HG03196 (cell line): ENCODE results near the gene SCFD2.

Experiments used
- ATAC-seq: cut with Tn5 transposase; IDR thresholded peaks from one replicate; pipeline ENCODE4 v1.9.1; 2021; ENCODE audit not compliant: unreplicated experiment

Gene SCFD2

DNA sequence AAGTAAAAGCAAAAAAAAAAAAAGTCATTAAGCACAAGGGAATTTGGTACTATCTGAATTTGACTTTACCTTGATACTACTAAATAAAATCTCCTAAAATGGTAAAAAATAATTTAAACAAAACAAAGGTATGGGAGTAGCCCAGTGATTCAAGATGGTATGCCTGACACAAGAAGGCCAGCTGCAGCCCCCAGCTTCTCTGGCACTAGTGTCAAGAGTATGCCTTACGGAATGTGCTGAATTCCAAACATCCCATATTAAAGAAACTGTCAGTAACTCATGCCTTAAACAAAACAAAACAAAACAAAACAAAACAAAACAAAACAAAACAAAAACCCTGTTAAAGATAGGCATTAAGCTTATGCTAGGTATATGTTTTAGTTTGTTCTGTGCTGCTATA, 422.9 kb downstream of the SCFD2 start:
- ATAC-seq, result no peak

DNA sequence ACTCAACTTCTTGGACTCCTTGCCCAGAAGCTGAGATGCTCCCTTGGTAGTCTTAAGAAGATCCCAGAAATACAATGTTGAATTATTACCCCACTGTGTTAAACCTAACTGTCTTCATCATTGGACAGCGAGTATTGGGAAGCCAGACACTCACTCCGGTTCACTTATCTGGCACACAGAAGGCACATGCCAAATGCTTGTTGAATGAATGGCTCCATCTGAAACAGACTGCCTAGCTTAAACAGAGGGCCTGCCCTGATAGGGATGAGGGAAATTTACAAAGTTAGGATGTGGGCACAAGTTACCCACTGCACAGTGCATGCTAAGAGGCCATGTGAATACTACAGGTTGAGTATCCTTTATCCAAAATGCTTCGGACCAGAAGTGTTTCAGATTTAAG, 424.4 kb downstream of the SCFD2 start:
- ATAC-seq, result no peak

DNA sequence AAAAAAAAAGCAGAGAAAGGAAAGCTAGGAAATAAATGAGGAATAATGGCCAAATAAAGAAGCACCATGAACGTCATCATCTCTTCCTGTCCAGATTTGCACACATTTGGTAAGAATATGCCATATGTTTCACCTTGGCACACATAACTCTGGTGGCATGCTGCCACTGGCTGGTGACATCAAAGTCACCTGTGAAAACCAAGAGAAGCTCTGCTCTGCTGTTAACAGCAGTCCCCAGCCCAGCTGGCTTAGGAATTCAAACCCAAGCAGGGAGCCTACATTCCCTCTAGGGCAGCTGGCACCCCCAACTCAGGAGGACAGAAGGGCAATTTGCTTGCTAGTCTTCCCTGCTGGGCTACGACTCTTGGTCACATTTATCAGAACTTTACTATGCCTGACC, 426.1 kb downstream of the SCFD2 start:
- ATAC-seq, result no peak

DNA sequence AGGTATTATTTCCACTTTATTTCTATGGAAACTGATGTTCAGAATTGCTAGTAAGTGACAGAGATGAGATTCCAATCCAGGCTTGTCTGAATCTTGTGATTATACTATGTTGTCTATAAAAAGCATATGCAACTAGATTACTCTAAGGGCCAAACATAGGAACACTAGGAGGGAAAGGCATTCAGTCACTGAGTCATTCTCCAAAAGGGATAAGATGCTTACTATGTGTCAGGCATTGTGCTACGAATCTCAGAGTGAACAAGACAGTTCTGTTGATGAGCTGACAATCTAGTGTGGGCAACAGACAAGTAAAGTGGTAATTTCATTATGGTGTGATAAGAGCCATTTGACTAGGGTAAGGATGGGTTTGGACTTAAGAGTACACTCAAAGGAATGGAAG, 426.5 kb downstream of the SCFD2 start:
- no peak for ATAC-seq

DNA sequence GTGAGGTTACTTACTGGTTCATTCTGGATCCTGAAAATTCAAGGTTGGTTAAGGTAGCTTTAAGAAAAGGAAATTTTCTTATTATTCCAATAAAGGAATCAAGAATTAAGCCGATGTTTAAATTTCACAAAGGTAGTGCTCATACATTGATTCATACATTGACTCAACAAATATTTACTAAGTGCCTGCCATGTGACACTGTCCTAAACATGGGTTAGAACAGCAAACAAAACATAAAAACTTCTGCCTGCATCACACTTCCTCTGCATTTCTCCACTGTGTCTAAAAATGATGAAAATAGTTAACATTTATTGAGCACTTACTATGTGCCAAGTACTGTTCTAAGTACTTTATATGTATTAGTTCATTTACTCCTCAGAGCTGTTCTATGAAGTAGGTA, 428.0 kb downstream of the SCFD2 start:
- no peak for ATAC-seq

DNA sequence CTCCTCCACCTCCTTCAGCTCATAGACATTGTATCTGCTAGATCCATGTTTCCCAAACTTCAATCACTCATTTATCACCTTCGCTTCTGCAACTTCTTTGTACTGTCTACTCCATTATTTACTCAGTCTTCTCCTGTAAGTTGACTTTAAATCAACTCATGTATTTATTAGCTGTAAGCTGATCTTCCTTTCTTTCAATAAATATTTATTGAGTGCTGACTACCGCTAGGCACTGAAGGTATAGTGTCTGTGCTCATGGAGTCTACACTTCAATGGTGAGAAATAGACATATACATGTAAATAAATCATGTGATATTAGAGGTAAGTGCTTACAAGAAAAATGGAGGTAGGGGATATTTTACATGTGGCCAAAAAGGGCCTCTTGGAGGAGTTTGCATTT, 429.1 kb downstream of the SCFD2 start:
- no peak for ATAC-seq

DNA sequence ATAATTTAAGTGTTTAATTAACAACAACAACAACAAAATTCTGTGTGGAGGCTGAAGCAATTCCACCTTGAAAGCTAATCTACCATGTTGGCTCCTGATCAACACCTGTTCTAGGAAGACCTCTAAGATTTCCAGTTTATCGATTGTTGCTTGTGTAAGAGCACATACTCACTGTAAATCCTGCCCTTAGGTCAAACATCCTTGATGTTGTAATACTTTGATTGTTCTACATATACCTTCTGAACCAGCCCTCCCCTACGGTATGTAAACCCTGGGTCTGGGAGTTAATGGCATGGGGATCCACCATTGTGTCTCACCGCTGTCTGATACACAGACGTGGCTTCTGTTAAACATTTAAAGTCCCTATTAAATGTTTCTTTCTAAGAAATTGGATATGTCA, 430.5 kb downstream of the SCFD2 start:
- no peak for ATAC-seq

DNA sequence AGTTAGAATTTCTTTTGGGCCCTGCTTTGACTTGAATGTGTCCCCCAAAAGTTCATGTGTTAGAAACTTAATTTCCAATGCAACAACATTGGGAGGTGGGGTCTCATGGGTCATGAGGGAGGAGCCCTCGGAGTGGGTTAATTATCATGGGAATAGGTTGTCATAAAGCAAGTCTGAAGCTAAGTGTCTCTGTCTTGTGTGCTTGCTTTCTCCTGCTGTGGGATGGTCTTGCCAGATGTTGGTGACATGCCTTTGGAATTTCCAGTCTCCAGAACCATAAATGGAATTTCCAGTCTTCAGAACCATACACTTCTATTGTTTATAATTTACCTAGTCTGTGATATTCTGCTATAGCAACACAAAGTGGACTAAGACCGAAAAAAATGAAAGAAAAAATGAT, 432.1 kb downstream of the SCFD2 start:
- no peak for ATAC-seq

DNA sequence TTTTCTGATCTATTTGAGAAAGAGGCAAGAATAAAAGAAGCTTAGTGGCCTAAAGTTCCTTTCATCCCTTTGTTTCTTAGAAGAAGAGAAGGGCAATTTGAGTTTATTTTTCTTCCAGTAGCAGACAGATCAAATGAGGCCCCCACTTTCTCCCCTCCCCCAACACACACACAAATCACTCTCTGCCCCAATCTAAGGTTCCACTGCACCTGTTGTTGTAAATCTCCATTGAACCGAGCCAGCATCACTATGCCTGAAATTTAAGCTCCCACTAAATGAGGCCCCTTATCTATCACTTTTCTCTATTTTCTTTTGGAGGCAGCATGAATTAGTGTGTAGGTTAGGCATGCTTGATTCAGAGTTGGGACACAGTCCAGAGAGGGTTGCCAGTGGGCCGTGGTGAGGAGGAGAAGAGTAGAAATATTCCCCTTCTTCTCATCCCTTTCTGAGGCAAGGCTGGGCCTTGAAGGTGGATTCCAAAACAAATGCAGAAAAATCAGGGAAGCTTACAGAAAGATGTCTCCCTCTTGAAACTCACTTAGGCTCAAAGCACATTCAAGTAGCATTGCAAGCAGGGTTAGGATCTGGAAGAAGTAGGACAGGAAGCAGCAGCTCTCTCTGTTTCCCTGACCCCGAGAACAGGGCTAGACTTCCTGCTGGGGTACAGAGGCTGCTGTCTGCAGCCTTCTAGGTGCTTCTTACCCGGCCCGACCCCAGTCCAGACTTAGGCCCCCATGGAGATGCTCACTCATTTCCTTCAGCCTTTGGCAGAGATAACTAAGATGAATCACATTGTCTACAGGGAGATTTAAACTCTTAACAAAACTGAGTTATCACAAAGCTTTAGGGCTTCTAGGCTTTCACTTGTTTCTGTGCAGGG, 433.0 kb downstream of the SCFD2 start:
- ATAC-seq, result no peak

DNA sequence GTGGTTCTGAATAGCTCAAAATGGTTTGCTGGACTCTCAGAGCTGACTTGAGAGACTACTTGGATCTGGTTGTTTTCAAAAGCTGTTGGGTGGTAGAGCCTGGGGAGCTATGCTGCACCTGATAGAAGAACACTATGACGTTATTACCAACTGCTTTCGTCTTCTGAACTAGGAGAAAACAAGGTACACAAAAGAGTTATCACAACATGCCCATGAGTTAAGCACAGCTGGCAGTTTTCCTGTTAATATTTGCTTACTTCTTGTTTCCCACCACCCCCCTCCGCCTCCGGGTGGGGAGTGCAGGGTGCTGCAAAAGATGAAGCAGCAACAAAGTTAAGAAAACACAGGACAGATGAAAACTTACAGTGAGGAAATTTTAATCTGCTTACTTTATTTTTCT, 434.6 kb downstream of the SCFD2 start:
- no peak for ATAC-seq

DNA sequence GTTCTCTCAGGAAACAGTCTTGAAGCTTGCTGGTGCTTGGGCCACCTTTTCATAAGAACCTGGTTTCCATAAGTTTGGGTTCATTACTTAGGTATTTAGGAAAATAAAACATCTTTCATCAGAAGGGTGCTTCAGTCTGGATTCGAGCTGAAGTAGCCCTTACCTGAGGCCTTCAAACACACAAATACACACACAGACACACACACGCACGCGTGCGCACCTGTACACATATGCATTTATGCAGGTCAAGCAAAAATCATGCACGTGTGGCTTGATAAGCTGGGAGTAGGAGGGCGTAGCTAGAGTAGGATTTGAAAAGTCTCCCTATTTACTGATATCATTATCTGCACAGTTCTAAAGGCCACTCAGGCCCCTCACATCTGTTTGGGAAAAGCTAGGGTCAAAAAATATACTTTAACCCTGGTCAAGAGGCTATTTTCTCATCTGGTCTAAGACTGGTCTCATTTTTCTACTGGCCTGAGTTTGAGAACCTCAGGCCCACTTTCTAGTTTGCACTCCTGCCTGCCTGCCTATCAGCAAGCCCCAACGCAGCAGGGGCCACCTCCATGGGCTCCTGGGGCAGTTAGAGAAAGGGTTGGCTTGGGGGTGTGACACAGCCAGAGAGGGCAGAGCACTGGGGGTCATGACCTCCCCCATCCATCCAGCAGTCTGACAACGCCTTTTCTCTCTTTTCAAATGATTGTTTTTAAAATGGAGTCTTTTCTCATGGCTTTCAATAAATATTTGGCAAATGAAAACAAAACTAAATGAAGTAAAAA, 439.5 kb downstream of the SCFD2 start:
- no peak for ATAC-seq

DNA sequence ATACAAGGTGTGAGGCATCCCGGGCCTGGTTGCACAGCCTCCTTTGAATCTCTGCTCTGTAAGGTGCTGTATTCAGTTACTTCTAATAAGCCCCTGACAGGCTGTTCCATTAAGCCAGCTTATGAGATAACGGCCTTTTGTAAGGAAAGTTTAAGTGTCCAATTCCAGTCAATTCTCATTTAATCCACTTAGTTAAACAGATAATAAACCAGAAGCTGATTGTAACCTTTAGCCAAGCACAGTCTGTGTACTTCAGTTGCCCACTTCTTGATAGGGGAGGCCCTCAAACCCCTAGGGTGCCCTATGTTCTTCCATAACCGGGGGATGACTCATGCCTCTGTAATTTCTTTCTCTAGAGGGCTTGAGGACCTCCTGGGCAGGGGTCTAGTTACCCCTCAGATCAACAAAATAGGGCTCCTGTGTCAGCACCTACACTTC, 440.3 kb downstream of the SCFD2 start:
- no peak for ATAC-seq

DNA sequence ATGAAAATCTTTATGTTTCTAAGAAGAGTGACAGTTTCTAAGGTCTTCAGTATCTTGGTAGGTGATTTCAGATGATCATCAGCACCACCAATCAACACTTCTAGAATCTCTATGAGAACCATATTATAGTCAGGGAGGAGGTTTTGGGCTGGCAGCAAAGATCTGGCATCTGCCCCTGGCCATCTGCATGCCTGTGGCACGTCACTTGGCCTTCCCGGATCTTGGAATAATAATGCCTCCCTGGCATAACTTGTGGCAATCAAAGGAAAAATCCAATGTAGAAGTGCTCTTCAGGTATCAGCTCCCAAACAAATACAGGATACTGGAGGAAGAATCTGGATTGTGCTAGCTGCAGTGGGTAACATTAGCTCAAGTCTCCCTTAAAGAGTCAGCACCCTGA, 446.4 kb downstream of the SCFD2 start:
- ATAC-seq, result no peak

DNA sequence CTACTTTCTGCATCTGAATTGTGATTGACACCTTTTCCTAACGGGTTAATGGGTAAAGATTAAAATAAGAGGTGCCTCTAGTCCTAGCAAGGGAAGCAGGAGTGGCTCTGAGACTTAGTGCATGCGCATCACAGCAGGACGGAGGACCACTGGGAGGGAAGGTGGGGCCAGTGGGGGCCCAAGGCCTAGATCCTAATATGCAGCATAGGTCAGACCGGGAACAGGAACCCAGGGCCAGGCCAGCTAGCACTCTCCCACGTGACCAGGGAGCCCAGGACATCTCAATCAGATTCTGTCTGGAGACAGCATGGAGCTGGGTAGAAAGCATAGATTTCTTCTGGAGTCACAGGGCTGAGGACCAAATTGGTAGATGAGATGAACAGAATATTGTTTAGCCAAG, 448.0 kb downstream of the SCFD2 start:
- ATAC-seq, result no peak

DNA sequence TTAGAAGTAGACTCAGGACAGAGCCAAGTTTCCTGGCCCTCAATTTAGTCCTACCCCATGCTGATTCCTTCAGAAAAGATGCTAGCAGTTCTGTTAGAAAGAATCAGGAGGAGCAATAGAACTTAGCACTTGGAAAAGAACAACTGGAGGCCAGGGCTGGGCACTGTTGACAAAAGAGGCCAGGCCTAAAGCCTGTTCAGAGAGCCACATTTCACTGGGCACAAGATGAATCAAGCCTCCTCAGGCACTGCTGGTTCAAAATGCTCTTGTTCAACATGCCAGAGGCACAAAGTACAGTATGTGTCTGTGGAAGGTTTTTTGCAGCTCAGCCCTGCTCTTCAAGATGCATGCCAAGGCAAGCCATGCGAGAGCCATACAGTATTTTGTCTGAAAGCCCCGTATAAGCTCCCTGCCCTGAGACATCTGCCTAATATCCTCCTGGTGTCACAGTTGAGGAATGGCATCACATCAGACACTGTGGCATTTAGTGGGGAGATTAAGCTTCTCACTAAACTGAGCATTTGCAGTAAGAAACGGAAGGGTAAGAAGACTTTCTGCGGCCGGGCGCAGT, 450.0 kb downstream of the SCFD2 start:
- no peak for ATAC-seq

DNA sequence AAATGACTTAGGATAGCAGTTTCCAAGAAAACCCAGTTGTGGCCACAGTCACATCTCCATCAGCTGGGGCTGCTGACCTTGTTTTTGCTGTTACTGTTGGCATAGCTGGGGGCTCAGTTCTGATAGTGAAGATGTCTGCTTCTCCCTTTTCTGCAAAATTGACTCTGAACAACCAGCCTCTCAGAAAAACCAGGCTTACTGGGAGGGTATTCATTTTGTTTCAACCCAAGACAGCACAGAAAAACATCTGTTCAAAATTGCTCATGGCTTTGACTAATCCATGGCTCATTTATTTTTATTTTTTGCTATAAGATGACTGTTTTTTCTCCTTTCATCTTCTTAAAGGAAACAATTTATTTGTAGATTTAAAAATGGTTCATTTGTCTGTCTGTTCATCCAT, 450.7 kb downstream of the SCFD2 start:
- no peak for ATAC-seq

DNA sequence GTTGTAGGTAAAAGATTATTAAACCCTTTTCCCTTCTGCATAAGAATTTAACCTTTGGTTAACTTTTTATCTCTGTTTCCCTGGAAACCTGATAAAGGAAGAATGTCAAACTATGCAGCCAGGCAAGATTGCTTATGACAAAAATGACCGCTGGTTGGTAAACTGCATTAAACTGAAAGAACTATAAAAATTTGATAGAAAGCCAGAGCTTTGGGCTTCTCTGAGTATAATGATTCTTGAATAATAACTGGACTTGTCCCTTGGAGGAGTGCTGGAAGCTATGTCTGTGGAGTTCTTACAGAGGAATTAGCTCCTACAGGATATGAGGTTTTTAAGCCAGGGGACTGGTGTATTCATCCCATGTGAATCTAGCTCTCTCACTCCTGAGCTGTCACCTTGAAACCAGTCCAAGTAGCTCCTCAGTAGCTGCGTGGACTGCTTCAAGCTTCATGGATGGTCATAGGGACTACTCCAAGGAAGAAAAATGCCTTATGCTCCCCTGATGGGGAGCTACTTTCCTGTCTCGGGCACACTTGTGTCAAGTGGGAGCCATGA, 451.7 kb downstream of the SCFD2 start:
- ATAC-seq, result no peak

DNA sequence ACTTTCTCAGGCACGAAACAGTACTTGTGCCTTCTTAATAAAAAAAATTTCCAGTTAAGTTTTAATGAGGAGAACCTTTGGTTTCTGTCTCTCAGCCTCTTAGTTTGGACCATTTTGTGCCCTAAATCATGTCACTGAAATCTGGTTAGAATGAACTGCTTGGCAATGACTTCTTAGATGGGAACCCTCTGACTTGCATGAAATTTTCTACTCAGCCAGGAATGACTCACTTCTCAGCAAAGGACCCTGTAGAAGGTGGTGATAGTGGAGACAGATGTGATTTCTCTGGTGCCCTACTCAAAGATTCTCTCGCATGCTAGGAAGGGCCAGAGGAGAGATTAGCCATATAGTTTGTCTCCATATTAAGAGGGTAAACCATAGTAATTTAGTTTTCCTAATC, 453.3 kb downstream of the SCFD2 start:
- ATAC-seq, result no peak

DNA sequence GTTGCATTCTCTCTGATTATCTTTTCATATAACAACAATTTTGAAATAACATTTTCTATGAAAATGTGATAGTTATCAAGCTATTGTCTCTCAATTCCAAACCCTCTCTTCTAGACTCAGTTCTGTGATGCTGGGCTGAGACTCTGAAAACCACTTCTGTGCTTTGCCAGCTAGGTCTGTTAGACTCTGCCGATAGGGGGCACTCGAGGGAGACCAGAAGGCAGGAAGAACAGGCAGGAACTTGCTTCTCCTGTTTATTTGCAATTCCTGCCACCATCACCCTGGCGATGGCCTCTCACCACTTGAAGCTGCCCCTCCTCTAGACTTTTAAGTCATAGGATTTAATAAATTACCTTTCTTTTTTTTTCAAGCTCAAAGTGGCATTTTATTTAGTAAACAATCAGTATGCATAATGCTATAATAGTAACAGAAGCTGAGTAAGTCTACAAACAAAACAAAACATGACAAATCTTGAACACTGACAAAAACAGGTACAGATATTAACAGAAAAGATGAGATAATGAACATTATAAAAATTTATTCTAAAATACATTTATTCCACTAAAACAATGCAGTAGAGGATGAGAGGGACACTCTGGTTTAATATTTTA, 454.1 kb downstream of the SCFD2 start:
- no peak for ATAC-seq

DNA sequence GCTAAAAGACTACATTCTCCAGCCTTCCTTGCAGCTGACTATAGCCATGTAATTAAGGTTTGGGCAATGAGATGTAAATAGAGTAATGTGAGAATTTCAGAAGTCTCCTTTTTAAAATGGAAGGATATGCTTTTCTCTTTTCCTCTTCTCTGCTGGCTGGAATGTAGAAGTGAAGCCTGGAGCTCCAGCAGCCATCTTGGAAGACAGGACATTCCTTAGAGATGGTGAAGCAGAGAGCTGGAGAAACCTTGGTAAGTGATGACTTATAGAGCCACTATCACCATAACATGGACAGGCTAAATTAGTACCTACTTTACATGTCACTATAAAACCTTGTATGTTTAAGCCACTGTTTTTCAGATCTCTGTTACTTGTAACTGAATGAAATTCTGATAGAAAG, 455.7 kb downstream of the SCFD2 start:
- no peak for ATAC-seq

DNA sequence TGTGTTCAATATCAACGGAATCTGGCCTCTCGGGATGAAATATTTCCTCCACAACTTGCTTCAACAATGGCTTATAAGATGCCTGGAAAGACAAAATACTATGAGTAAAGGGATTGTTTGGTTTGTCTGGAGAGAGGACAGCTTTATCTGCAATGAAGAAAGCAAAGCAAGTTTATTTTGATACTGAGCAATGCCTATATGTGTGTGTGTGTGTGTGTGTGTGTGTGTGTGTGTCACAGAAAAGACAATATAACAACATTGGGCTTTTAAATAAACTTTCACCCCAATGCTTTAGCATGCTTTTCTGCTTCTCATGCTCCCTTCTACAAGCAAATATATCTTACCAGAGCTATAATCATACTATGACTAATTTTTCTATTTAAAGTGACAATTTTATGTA, 458.4 kb downstream of the SCFD2 start:
- ATAC-seq, result no peak
